HL-60 (cell line): ENCODE measurements around the gene UIMC1.

Experiments used
- DNase-seq, 2 experiments: peaks; one replicate each; pipeline ENCODE4 v3.0.0-alpha.2; 2010 to 2020; ENCODE audit warnings: low read depth in 1 of 2, low spot score in 1 of 2
- H3K27ac ChIP-seq: fragments of 250-450 bp; sonication (Bioruptor Pico); replicated peaks from 2 replicates; pipeline ENCODE4 v1.5.1; 2020; ENCODE audit warnings: mild to moderate bottlenecking, moderate library complexity
- H3K27me3 ChIP-seq: fragments of 250-450 bp; sonication (Bioruptor Pico); 2 replicates; pipeline ENCODE4 v1.5.1; 2021; ENCODE audit warnings: mild to moderate bottlenecking, moderate library complexity; ENCODE audit not compliant: insufficient read depth, poor library complexity, severe bottlenecking
- H3K4me3 ChIP-seq: replicated peaks from 2 replicates; pipeline ENCODE4 v1.5.1; 2011; ENCODE audit warnings: mild to moderate bottlenecking, control low read depth, low read length; ENCODE audit not compliant: insufficient read depth
- GABPA ChIP-seq: IDR thresholded peaks from 2 replicates; pipeline ENCODE4 v1.6.1; 2012; ENCODE audit warnings: low read depth
- POLR2AphosphoS5 ChIP-seq: IDR thresholded peaks from 2 replicates; pipeline ENCODE4 v1.6.1; 2012; ENCODE audit warnings: low read depth
- SPI1 ChIP-seq: IDR thresholded peaks from 2 replicates; pipeline ENCODE4 v1.6.1; 2012; ENCODE audit warnings: low read depth, mild to moderate bottlenecking, borderline replicate concordance
- TF ChIP-seq, protein P1 (sequence below): IDR thresholded peaks from one replicate; pipeline ENCODE4 v1.5.1; 2011; ENCODE audit warnings: low read length, control low read depth, inconsistent platforms; ENCODE audit not compliant: insufficient read depth
- TF ChIP-seq, protein P2 (sequence below): IDR thresholded peaks from 2 replicates; pipeline ENCODE4 v1.6.1; 2012; ENCODE audit warnings: low read depth; ENCODE audit not compliant: insufficient replicate concordance

Gene UIMC1

GRCh38 chr5:176980818-176981217 lies 25.8 kb downstream of the UIMC1 start:
- TF ChIP-seq, protein P1, sequence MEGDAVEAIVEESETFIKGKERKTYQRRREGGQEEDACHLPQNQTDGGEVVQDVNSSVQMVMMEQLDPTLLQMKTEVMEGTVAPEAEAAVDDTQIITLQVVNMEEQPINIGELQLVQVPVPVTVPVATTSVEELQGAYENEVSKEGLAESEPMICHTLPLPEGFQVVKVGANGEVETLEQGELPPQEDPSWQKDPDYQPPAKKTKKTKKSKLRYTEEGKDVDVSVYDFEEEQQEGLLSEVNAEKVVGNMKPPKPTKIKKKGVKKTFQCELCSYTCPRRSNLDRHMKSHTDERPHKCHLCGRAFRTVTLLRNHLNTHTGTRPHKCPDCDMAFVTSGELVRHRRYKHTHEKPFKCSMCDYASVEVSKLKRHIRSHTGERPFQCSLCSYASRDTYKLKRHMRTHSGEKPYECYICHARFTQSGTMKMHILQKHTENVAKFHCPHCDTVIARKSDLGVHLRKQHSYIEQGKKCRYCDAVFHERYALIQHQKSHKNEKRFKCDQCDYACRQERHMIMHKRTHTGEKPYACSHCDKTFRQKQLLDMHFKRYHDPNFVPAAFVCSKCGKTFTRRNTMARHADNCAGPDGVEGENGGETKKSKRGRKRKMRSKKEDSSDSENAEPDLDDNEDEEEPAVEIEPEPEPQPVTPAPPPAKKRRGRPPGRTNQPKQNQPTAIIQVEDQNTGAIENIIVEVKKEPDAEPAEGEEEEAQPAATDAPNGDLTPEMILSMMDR, result no peak
- TF ChIP-seq, protein P2, sequence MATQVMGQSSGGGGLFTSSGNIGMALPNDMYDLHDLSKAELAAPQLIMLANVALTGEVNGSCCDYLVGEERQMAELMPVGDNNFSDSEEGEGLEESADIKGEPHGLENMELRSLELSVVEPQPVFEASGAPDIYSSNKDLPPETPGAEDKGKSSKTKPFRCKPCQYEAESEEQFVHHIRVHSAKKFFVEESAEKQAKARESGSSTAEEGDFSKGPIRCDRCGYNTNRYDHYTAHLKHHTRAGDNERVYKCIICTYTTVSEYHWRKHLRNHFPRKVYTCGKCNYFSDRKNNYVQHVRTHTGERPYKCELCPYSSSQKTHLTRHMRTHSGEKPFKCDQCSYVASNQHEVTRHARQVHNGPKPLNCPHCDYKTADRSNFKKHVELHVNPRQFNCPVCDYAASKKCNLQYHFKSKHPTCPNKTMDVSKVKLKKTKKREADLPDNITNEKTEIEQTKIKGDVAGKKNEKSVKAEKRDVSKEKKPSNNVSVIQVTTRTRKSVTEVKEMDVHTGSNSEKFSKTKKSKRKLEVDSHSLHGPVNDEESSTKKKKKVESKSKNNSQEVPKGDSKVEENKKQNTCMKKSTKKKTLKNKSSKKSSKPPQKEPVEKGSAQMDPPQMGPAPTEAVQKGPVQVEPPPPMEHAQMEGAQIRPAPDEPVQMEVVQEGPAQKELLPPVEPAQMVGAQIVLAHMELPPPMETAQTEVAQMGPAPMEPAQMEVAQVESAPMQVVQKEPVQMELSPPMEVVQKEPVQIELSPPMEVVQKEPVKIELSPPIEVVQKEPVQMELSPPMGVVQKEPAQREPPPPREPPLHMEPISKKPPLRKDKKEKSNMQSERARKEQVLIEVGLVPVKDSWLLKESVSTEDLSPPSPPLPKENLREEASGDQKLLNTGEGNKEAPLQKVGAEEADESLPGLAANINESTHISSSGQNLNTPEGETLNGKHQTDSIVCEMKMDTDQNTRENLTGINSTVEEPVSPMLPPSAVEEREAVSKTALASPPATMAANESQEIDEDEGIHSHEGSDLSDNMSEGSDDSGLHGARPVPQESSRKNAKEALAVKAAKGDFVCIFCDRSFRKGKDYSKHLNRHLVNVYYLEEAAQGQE, result no peak
- TF ChIP-seq POLR2AphosphoS5 (no peak), GABPA (no peak), SPI1 (no peak)
- DNase-seq, result no peak
- Histone ChIP-seq H3K27ac (no peak overlapping the region), H3K27me3 (no peaks in the 10 kb centered on the region), H3K4me3 (no peak overlapping the region)

- Histone ChIP-seq H3K27me3 (no peaks in the 10 kb centered on the region), H3K4me3 (no peak overlapping the region), H3K27ac (no peak overlapping the region)
- TF ChIP-seq, protein P2, result no peak
- TF ChIP-seq POLR2AphosphoS5 (no peak), GABPA (no peak), SPI1 (no peak)
- TF ChIP-seq, protein P1, result no peak
- no peak for DNase-seq
Observed at GRCh38 chr5:176979669-176980068, 26.9 kb downstream of the UIMC1 start.

- H3K27ac ChIP-seq, result no peak overlapping the region
- no peaks in the 10 kb centered on the region for H3K27me3 ChIP-seq
- TF ChIP-seq, protein P2, result no peak
- TF ChIP-seq POLR2AphosphoS5 (no peak), GABPA (no peak)
- TF ChIP-seq, protein P1, result no peak
- DNase-seq, result no peak
- H3K4me3 ChIP-seq, result no peak overlapping the region
Observed at GRCh38 chr5:176965633-176966032, 40.9 kb downstream of the UIMC1 start.
